Measurements from ENCODE around the gene TPM4. TPM values are rescaled to one million over a fixed set of nuclear protein-coding genes. Genes with fewer than 3 reads are reported as not detected.

TPM4 gene
- total and polyA plus RNA-seq, 2 of the 13 experiments (the other 11 are each of a cell fraction or from before 2014, with no cell fraction given), result 180 to 188 TPM

DNA sequence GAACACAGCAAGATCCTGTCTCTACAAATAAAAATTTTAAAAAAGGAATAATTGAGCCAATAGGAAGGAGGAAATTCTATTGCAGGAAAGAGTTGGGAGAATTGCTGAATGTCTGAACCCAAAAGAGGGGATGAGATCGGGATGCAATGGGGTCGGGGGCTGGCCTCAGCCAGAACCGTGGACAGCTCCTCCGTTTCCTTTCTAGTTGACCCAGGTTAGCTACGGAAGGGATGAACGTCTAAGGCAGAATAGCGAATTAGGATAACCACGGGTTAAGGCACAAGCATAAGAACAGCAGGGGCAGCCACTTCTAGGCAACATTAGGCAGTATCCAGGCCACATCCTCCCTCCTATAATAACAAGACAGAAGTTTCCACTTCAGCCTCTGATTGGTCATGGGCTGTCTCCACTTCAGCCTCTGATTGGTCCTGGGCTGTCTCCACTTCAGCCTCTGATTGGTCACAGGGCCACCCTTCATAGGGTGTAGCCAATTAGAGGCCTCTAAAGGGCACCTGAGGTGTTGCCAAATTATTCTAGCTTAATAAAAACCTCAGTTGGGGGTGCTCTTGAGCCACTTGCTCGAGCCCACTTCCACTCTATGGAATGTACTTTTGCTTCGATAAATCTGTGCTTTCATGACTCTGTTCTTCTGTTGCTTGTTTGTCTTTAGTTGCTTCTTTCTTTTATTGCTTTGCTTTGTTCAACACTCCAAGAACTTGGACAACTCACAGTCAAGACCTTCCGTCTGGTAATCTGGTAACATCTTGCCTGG is 24.9 kb upstream of the TPM4 start (continued):
- TF ChIP-seq, protein P1, sequence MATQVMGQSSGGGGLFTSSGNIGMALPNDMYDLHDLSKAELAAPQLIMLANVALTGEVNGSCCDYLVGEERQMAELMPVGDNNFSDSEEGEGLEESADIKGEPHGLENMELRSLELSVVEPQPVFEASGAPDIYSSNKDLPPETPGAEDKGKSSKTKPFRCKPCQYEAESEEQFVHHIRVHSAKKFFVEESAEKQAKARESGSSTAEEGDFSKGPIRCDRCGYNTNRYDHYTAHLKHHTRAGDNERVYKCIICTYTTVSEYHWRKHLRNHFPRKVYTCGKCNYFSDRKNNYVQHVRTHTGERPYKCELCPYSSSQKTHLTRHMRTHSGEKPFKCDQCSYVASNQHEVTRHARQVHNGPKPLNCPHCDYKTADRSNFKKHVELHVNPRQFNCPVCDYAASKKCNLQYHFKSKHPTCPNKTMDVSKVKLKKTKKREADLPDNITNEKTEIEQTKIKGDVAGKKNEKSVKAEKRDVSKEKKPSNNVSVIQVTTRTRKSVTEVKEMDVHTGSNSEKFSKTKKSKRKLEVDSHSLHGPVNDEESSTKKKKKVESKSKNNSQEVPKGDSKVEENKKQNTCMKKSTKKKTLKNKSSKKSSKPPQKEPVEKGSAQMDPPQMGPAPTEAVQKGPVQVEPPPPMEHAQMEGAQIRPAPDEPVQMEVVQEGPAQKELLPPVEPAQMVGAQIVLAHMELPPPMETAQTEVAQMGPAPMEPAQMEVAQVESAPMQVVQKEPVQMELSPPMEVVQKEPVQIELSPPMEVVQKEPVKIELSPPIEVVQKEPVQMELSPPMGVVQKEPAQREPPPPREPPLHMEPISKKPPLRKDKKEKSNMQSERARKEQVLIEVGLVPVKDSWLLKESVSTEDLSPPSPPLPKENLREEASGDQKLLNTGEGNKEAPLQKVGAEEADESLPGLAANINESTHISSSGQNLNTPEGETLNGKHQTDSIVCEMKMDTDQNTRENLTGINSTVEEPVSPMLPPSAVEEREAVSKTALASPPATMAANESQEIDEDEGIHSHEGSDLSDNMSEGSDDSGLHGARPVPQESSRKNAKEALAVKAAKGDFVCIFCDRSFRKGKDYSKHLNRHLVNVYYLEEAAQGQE (IDR thresholded peaks at IDR 0.05; ENCODE audit: borderline replicate concordance in 1 of 2, low read depth in 1 of 2, low read length in 2 of 2), result peak; percentile 62 to 93
- TF ChIP-seq, protein P2, sequence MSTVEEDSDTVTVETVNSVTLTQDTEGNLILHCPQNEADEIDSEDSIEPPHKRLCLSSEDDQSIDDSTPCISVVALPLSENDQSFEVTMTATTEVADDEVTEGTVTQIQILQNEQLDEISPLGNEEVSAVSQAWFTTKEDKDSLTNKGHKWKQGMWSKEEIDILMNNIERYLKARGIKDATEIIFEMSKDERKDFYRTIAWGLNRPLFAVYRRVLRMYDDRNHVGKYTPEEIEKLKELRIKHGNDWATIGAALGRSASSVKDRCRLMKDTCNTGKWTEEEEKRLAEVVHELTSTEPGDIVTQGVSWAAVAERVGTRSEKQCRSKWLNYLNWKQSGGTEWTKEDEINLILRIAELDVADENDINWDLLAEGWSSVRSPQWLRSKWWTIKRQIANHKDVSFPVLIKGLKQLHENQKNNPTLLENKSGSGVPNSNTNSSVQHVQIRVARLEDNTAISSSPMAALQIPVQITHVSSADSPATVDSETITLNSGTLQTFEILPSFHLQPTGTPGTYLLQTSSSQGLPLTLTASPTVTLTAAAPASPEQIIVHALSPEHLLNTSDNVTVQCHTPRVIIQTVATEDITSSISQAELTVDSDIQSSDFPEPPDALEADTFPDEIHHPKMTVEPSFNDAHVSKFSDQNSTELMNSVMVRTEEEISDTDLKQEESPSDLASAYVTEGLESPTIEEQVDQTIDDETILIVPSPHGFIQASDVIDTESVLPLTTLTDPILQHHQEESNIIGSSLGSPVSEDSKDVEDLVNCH (CRISPR knock-in tag; IDR thresholded peaks at IDR 0.05), result no peak
- TF ChIP-seq, protein P3, sequence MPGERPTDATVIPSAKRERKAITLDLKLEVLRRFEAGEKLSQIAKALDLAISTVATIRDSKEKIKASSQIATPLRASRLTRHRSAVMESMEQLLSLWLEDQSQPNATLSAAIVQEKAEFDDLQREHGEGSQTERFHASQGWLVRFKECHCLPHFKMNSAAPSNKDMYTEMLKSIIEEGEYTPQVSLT (CRISPR knock-in tag; IDR thresholded peaks at IDR 0.05; ENCODE audit: borderline replicate concordance, low read depth), result no peak
- TF ChIP-seq CEBPG (CRISPR knock-in tag; IDR thresholded peaks at IDR 0.05), result no peak
- TF ChIP-seq KDM4B (CRISPR knock-in tag; IDR thresholded peaks at IDR 0.05), result no peak
- TF ChIP-seq FLYWCH1 (CRISPR knock-in tag; IDR thresholded peaks at IDR 0.05), result no peak
- TF ChIP-seq, protein P4, sequence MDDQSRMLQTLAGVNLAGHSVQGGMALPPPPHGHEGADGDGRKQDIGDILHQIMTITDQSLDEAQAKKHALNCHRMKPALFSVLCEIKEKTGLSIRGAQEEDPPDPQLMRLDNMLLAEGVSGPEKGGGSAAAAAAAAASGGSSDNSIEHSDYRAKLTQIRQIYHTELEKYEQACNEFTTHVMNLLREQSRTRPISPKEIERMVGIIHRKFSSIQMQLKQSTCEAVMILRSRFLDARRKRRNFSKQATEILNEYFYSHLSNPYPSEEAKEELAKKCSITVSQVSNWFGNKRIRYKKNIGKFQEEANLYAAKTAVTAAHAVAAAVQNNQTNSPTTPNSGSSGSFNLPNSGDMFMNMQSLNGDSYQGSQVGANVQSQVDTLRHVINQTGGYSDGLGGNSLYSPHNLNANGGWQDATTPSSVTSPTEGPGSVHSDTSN (CRISPR knock-in tag; IDR thresholded peaks at IDR 0.05; ENCODE audit: borderline replicate concordance), result no peak
- TF ChIP-seq NFYB (CRISPR knock-in tag; IDR thresholded peaks at IDR 0.05), result peak; percentile 69
- no peak for TF ChIP-seq ZNF382 (CRISPR knock-in tag; IDR thresholded peaks at IDR 0.05; ENCODE audit: borderline replicate concordance)

Data from HepG2 (cell line).